HUES64 (cell line): Measurements from ENCODE around the gene LARP4.

ENCODE experiments used
- H3K27ac ChIP-seq: 2 replicates; pipeline ENCODE4 v1.7.0; 2013; ENCODE audit warnings: low read depth, low read length, inconsistent platforms
- H3K27me3 ChIP-seq: 2 replicates; pipeline ENCODE4 v1.6.1; 2013; ENCODE audit warnings: mild to moderate bottlenecking, low read length; ENCODE audit not compliant: insufficient read depth
- H3K36me3 ChIP-seq: 2 replicates; pipeline ENCODE4 v1.6.1; 2013; ENCODE audit warnings: mild to moderate bottlenecking, low read length; ENCODE audit not compliant: insufficient read depth
- H3K4me1 ChIP-seq: 2 replicates; pipeline ENCODE4 v1.6.1; 2013; ENCODE audit warnings: mild to moderate bottlenecking, low read length, moderate library complexity; ENCODE audit not compliant: insufficient read depth
- H3K4me3 ChIP-seq: 2 replicates; pipeline ENCODE4 v1.5.1; 2013; ENCODE audit warnings: mild to moderate bottlenecking, low read length, moderate library complexity
- H3K9ac ChIP-seq: 2 replicates; pipeline ENCODE4 v1.6.1; 2013; ENCODE audit warnings: mild to moderate bottlenecking, low read depth, low read length
- H3K9me3 ChIP-seq: 2 replicates; pipeline ENCODE4 v1.6.1; 2013; ENCODE audit warnings: low read depth, low read length; ENCODE audit not compliant: insufficient read depth
- WGBS: fragments of 150-250, 120-280 bp; methylation state at CpG from one replicate; pipeline ENCODE4 v1.1.7; 2013; ENCODE audit warnings: missing lambda C conversion rate; 5-methylcytosine and 5-hydroxymethylcytosine counted together

The LARP4 gene

DNA sequence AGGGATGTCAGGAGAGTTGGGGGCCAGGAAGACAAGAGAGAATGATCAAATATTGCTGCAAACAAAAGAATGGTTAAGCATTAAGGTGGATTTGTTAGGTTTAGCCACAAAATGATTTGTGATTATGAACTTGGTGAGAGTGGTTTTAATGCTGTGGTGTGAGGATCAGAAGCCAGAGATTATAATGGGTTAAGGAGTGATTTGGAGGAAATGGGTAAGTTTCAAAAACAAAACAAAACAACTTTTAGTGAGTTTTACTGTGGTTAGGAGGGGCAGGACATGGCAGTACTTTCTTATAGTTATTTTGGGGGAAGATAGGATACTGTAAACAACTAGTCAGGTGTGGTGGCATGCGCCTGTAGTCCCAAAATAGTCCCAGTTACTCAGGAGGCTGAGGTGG is 128.1 kb downstream of the LARP4 start:
- no peaks in the 10 kb centered on the region for H3K36me3 ChIP-seq
- 95% methylated on average over 1 of the region's 1 CpG for WGBS
- H3K4me3 ChIP-seq = no peak overlapping the region
- H3K9me3 ChIP-seq = no peaks in the 10 kb centered on the region
- H3K4me1 ChIP-seq = peaks cover 22% of the 10 kb centered on the region
- no peak overlapping the region for H3K27ac ChIP-seq
- H3K9ac ChIP-seq = no peak overlapping the region
- H3K27me3 ChIP-seq = no peaks in the 10 kb centered on the region

DNA sequence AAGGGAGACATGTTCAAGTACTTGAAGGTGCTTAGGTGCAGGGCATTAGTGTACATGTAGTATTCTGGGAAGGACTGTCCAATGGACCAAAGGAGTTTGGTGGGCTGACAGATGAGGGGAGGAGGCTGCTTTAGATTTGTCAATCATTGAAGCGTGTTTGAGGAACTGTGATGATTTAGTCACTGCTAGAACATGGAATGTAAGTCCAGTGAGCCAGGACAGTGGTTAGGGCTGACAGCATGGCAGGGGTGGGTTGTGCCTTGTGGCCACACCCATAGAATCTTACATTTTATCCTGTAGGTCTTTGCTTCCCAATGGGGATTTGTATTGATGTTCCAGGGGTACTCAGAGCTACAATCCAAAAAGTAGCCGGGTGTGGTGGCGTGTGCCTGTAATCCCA is 128.7 kb downstream of the LARP4 start:
- Histone ChIP-seq H3K27ac (no peak overlapping the region), H3K4me1 (peaks cover 22% of the 10 kb centered on the region), H3K9me3 (no peaks in the 10 kb centered on the region), H3K4me3 (no peak overlapping the region), H3K36me3 (no peaks in the 10 kb centered on the region), H3K27me3 (no peaks in the 10 kb centered on the region), H3K9ac (no peak overlapping the region)
- WGBS = 91% methylated on average over 3 of the region's 3 CpGs
